ENCODE measurements around the gene HELT. TPM values are rescaled to one million over a fixed set of nuclear protein-coding genes. Genes with fewer than 3 reads are reported as not detected.

HELT gene
- total RNA-seq, 1 donor from 2014 or later, result not detected

DNA sequence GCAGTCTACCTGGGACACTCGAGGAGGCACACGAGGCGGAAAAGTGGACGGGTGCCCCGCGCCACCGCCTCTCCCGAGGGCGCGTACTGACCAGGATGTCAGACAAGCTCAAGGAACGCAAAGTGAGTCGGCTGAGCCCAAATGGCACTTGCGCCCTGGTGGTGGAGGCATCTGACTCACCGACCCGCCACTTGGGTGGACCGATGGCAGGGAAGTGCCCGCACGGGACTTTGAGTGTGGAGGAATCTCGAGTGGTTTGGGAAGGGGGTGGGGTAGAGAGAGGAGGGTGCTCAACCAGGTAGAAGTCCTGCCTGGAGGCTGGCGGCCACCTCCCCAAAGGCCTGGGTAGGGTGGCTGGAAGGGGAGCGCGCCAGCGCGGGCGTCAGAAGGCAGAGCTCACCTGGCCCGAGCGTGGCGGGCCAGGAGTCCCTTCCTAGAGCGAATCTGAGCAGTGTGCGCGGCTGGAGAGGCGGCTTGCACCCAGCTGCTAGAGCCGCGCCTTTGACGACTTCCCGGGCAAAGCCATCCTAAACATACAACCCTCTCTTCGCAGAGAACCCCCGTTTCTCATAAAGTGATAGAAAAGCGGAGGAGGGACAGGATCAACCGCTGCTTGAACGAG is 655 bp downstream of the HELT start:
- no peaks in the 10 kb centered on the region for H3K36me3 ChIP-seq (ENCODE audit: control insufficient read depth, insufficient read depth, low read length)
- no peak overlapping the region for H3K4me3 ChIP-seq (ENCODE audit: low read depth, low read length)
- H3K27me3 ChIP-seq (ENCODE audit: control insufficient read depth, insufficient read depth, low read length), result peaks cover 65% of the 10 kb centered on the region
- TF ChIP-seq, protein P1, sequence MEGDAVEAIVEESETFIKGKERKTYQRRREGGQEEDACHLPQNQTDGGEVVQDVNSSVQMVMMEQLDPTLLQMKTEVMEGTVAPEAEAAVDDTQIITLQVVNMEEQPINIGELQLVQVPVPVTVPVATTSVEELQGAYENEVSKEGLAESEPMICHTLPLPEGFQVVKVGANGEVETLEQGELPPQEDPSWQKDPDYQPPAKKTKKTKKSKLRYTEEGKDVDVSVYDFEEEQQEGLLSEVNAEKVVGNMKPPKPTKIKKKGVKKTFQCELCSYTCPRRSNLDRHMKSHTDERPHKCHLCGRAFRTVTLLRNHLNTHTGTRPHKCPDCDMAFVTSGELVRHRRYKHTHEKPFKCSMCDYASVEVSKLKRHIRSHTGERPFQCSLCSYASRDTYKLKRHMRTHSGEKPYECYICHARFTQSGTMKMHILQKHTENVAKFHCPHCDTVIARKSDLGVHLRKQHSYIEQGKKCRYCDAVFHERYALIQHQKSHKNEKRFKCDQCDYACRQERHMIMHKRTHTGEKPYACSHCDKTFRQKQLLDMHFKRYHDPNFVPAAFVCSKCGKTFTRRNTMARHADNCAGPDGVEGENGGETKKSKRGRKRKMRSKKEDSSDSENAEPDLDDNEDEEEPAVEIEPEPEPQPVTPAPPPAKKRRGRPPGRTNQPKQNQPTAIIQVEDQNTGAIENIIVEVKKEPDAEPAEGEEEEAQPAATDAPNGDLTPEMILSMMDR (IDR thresholded peaks at IDR 0.05; ENCODE audit: insufficient read depth, low read length, severe bottlenecking), result no peak
- no peak for DNase-seq (ENCODE audit: low read depth)
- no peak for FAIRE-seq

DNA sequence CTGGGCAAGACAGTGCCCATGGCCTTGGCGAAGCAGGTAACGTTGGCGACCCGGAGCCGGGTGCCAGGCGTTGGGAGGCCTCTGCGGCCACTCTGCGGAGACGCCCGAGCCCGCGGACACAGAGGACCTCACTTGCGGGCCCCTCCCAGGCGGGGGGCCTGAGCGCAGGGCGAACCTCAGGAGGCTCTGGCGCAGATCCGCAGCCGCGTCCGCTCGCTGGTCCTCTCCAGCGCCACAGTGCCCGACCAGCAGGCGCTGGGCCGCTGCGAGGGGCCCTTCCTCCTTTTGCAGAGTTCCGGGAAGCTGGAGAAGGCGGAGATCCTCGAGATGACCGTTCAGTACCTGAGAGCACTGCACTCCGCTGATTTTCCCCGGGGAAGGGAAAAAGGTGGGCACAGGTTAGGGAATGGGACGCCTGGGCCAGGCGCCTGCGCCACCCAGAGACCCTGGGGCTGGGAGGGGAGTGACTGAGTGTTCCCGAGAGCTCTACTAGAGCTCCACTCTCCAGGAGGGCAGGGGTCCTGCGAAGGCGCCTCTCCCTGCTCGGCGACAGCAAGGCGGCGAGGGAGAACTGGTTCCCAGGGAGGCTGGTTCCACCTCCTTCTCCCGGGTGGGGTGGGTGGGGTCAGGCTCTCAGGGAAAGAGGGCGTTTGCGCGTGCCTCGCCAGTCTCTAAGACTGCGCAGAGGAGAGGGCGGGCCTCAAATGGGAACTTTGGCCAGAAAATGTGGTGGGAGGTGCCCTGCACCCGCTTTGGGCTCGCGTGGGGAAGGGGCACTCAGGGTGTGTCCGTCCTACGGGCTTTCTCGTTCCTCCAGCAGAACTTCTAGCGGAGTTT is 1.4 kb downstream of the HELT start:
- H3K4me3 ChIP-seq (ENCODE audit: low read depth, low read length), result no peak overlapping the region
- TF ChIP-seq, protein P1 (IDR thresholded peaks at IDR 0.05; ENCODE audit: insufficient read depth, low read length, severe bottlenecking), result no peak
- H3K36me3 ChIP-seq (ENCODE audit: control insufficient read depth, insufficient read depth, low read length), result no peaks in the 10 kb centered on the region
- FAIRE-seq (no peak), DNase-seq (ENCODE audit: low read depth) (no peak)
- H3K27me3 ChIP-seq (ENCODE audit: control insufficient read depth, insufficient read depth, low read length), result peaks cover 59% of the 10 kb centered on the region

DNA sequence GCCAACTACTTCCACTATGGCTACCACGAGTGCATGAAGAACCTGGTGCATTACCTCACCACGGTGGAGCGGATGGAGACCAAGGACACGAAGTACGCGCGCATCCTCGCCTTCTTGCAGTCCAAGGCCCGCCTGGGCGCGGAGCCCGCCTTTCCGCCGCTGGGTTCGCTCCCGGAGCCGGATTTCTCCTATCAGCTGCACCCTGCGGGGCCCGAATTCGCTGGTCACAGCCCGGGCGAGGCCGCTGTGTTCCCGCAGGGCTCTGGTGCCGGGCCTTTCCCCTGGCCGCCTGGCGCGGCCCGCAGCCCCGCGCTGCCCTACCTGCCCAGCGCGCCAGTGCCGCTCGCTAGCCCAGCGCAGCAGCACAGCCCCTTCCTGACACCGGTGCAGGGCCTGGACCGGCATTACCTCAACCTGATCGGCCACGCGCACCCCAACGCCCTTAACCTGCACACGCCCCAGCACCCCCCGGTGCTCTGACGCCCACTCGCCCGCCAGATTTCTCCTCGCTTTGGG is 2.1 kb downstream of the HELT start:
- no peak for FAIRE-seq
- TF ChIP-seq, protein P1 (IDR thresholded peaks at IDR 0.05; ENCODE audit: insufficient read depth, low read length, severe bottlenecking), result no peak
- DNase-seq (ENCODE audit: low read depth), result no peak
- no peaks in the 10 kb centered on the region for H3K36me3 ChIP-seq (ENCODE audit: control insufficient read depth, insufficient read depth, low read length)
- no peak overlapping the region for H3K4me3 ChIP-seq (ENCODE audit: low read depth, low read length)
- H3K27me3 ChIP-seq (ENCODE audit: control insufficient read depth, insufficient read depth, low read length), result peaks cover 56% of the 10 kb centered on the region

DNA sequence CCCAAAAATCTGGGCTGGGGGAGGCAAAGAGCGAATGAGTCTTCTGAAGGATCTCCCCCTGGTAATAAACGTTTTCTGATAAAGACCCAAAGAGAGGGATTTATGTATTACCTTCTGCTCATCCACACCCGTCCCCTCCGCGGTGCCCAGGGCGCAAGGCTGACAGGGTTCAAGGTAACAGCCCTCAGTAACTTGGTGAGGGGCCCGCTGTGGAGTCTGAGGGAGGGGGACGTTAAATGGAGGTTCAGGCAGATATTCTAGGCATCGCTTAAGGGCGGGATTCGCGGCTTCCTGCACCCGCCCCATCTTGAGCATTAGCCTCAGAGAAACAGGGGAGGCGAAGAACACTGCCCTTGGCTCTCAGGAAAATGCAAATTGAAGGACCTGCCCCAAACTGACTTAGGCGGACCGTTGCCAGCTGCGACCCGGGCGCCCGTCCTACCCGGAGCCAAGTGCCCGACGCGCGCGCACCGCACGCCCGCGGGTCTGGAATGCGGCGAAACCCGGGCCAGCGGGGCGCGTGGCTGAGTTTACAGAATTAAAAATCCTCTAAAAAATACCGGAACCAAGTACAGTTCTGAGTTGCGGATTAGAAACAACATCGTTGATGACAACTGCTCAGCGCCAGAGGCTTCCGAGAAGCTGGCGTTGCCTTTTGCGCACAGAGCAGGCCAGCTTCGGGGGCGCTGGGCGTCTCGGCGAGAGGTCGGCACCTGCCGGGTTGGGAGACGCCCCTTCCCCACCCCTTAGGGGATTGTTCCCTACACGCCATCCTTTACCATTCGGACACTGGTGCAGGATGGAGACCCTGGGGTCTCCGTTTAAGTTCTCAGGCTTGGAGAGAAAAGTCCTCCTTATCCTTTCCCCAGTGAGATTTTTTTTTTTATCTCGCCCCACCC is 2.8 kb downstream of the HELT start:
- no peak for DNase-seq (ENCODE audit: low read depth)
- H3K4me3 ChIP-seq (ENCODE audit: low read depth, low read length), result no peak overlapping the region
- H3K27me3 ChIP-seq (ENCODE audit: control insufficient read depth, insufficient read depth, low read length), result peaks cover 50% of the 10 kb centered on the region
- TF ChIP-seq, protein P1 (IDR thresholded peaks at IDR 0.05; ENCODE audit: insufficient read depth, low read length, severe bottlenecking), result no peak
- FAIRE-seq, result no peak
- H3K36me3 ChIP-seq (ENCODE audit: control insufficient read depth, insufficient read depth, low read length), result no peaks in the 10 kb centered on the region

DNA sequence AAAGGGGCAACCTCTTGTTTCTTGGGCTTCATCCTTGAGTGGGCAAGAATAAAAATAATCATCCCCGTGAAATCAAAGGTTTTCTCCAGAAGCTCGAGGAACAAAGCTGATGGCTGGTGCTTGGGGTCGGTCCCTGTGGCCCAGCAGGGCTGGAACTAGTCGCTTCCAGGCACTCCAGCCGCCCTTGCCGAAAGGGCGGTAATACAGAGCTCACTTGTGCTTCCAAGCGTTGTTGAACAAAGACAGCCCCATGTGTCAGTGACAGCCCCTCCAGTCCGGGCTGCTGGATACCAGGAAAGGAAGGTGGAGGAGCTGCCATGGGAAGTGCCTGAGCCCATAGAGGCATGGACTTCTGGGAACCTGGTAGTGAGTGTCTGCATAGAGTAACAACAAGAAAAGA is 5.2 kb downstream of the HELT start:
- TF ChIP-seq, protein P1 (IDR thresholded peaks at IDR 0.05; ENCODE audit: insufficient read depth, low read length, severe bottlenecking), result no peak
- Histone ChIP-seq H3K27me3 (ENCODE audit: control insufficient read depth, insufficient read depth, low read length) (peaks cover 38% of the 10 kb centered on the region), H3K36me3 (ENCODE audit: control insufficient read depth, insufficient read depth, low read length) (no peaks in the 10 kb centered on the region), H3K4me3 (ENCODE audit: low read depth, low read length) (no peak overlapping the region)
- DNase-seq (ENCODE audit: low read depth) (no peak), FAIRE-seq (no peak)
